Fibroblast of pulmonary artery (primary cell): ENCODE data around the gene RBM42.
A peak's percentile ranks its signal among the peaks of the same experiment; 100 is the strongest.

Experiments
- DNase-seq: peaks from one replicate; pipeline ENCODE4 v3.0.0-alpha.2; 2010; ENCODE audit warnings: low read depth
- H3K4me3 ChIP-seq: replicated peaks from 2 replicates; pipeline ENCODE4 v1.5.1; 2011; ENCODE audit warnings: low read depth, mild to moderate bottlenecking, control low read depth, low read length, moderate library complexity
- CTCF ChIP-seq: IDR thresholded peaks from 2 replicates; pipeline ENCODE4 v1.5.1; 2011; ENCODE audit warnings: mild to moderate bottlenecking, control low read depth, low read length, inconsistent platforms; ENCODE audit errors: missing control alignments

The RBM42 gene

GRCh38 chr19:35643255-35644205 is 14.7 kb downstream of the RBM42 start:
- peak overlapping the region; percentile 60 for H3K4me3 ChIP-seq
- TF ChIP-seq CTCF, result no peak

GRCh38 chr19:35644206-35644986 is 15.6 kb downstream of the RBM42 start:
- no peak for TF ChIP-seq CTCF
- peak; percentile 94 for DNase-seq
- H3K4me3 ChIP-seq, result peak overlapping the region; percentile 60

More at GRCh38 chr19:35643255-35644205, 14.7 kb downstream of the RBM42 start:
- peak; percentile 79 for DNase-seq

GRCh38 chr19:35644987-35645679 is 16.3 kb downstream of the RBM42 start:
- peak; percentile 49 for DNase-seq
- no peak for TF ChIP-seq CTCF
- peak overlapping the region; percentile 60 for H3K4me3 ChIP-seq

- no peak for TF ChIP-seq CTCF
Observed at GRCh38 chr19:35645680-35646511, 17.1 kb downstream of the RBM42 start.

GRCh38 chr19:35648017-35648961 is 19.5 kb downstream of the RBM42 start, which contains the start of gene COX6B1:
Gene COX6B1 (plus strand): TSS chr19:35648323. CDS start chr19:35651244, 2,921 bp downstream.
- TF ChIP-seq CTCF, result no peak
- H3K4me3 ChIP-seq, result peak within 1 kb of the TSS; percentile 95
- DNase-seq, result peak; percentile 97

More at GRCh38 chr19:35645680-35646511, 17.1 kb downstream of the RBM42 start:
- no peak for DNase-seq
- no peak overlapping the region for H3K4me3 ChIP-seq
